ENCODE results near the gene CCBE1.
"Not testable (repeated sequence)": the region's sequence is repeated elsewhere in the genome, so short reads cannot be mapped to it uniquely, and the experiment has no call there.

Gene CCBE1

GRCh38 chr18:59536166-59536565 is 161.1 kb downstream of the CCBE1 start:
- Mint-ChIP-seq H3K4me3 (no peak overlapping the region), H3K9me3 (no peaks in the 10 kb centered on the region), H3K27me3 (peaks cover 24% of the 10 kb centered on the region), H3K4me1 (ENCODE audit: low read depth) (no peaks in the 10 kb centered on the region), H3K27ac (no peak overlapping the region), H3K36me3 (ENCODE audit: low read depth) (no peaks in the 10 kb centered on the region)
- DNase-seq = no peak

DNA sequence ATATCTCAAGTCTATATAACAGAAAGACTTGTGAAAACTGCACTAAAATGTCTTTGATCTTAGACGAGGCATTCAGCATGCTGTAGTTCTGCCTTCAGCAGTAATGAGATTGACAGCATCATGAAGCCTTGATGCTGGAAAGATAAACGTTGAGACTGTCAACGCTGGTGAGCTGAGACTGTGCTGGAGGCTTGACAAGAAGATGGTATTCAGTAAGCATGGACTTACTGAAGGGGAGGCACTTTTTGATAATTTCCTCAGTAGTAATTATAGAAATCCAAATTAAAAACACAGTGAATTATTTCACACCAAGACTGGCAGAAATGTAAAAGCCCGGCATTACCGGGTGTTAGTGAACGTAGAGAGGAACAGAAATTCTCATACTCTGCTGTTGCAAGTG is 162.2 kb downstream of the CCBE1 start:
- no peaks in the 10 kb centered on the region for H3K4me1 Mint-ChIP-seq (ENCODE audit: low read depth)
- H3K9me3 Mint-ChIP-seq = no peaks in the 10 kb centered on the region
- H3K4me3 Mint-ChIP-seq = no peak overlapping the region
- DNase-seq = no peak
- peaks cover 27% of the 10 kb centered on the region for H3K27me3 Mint-ChIP-seq
- H3K27ac Mint-ChIP-seq = no peak overlapping the region
- H3K36me3 Mint-ChIP-seq (ENCODE audit: low read depth) = no peaks in the 10 kb centered on the region

- Mint-ChIP-seq H3K4me1 (ENCODE audit: low read depth) (no peaks in the 10 kb centered on the region), H3K9me3 (peaks cover 5% of the 10 kb centered on the region), H3K36me3 (ENCODE audit: low read depth) (no peaks in the 10 kb centered on the region), H3K27me3 (peaks cover 21% of the 10 kb centered on the region), H3K4me3 (no peak overlapping the region), H3K27ac (no peak overlapping the region)
- no peak for DNase-seq
Observed at GRCh38 chr18:59528866-59529265, 168.4 kb downstream of the CCBE1 start.

DNA sequence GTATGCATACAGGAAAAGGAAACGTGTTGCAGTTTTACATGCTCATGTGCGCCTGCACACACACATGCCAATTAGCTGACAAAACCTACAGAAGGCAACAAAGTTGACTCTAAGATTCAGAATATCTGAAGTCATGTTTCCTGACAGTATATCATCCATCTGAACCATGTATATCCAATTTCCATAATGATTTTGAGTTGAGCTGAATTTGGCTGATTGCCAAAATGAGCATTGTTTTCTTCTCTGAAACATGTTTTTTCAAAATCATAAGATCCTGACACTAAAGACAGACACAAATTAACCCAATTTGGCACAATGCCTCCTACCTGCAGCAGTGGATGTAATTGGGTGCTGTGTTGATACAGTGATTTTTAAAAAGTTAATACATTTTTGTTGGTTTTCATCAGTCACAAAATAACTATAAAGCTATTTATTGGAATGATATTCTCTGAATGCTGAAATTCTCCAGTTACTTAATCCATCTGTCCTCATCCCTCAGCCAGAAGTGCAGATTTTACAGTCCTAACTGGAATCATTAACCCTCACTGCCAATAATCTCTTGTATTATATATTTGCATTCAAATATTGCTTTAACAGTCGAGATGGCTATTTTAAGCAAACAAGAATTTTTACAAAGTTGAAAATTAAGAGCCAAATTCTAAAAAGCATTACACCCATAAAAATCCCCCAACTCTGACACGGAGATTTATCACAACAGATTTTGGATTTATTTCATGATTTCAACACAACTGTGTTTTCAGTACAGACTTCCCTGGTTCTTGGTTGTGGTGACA is 176.5 kb downstream of the CCBE1 start:
- Mint-ChIP-seq H3K36me3 (ENCODE audit: low read depth) (no peaks in the 10 kb centered on the region), H3K4me3 (no peak overlapping the region), H3K4me1 (ENCODE audit: low read depth) (no peaks in the 10 kb centered on the region), H3K27me3 (no peaks in the 10 kb centered on the region), H3K9me3 (no peaks in the 10 kb centered on the region), H3K27ac (no peak overlapping the region)
- no peak for DNase-seq

DNA sequence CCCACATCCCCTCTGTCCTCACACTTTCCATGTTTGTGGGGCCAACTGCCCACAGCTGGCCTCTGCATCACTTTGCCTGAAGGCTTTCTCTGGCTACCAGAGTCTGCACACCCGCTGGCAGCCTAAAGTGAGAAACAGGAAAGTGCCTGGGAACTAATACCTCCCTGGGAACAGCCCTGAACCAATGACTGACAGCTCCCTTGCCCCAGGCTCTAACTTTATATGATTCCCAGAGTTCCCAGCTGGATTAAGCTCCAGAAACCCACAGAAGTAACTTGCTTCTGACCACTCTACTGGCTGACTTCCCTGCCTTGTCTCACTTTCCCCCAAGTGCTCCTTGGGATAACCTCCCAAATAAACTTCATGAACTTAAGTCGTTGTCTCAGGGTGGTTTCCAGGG is 178.5 kb downstream of the CCBE1 start:
- Mint-ChIP-seq H3K27me3 (no peaks in the 10 kb centered on the region), H3K36me3 (ENCODE audit: low read depth) (no peaks in the 10 kb centered on the region), H3K9me3 (no peaks in the 10 kb centered on the region), H3K4me1 (ENCODE audit: low read depth) (no peaks in the 10 kb centered on the region), H3K27ac (no peak overlapping the region), H3K4me3 (no peak overlapping the region)
- no peak for DNase-seq

GRCh38 chr18:59517446-59518165 is 179.6 kb downstream of the CCBE1 start:
- H3K27me3 Mint-ChIP-seq = peaks cover 2% of the 10 kb centered on the region
- no peak overlapping the region for H3K27ac Mint-ChIP-seq
- no peak for DNase-seq
- no peaks in the 10 kb centered on the region for H3K4me1 Mint-ChIP-seq (ENCODE audit: low read depth)
- no peak overlapping the region for H3K4me3 Mint-ChIP-seq
- no peaks in the 10 kb centered on the region for H3K36me3 Mint-ChIP-seq (ENCODE audit: low read depth)
- no peaks in the 10 kb centered on the region for H3K9me3 Mint-ChIP-seq

DNA sequence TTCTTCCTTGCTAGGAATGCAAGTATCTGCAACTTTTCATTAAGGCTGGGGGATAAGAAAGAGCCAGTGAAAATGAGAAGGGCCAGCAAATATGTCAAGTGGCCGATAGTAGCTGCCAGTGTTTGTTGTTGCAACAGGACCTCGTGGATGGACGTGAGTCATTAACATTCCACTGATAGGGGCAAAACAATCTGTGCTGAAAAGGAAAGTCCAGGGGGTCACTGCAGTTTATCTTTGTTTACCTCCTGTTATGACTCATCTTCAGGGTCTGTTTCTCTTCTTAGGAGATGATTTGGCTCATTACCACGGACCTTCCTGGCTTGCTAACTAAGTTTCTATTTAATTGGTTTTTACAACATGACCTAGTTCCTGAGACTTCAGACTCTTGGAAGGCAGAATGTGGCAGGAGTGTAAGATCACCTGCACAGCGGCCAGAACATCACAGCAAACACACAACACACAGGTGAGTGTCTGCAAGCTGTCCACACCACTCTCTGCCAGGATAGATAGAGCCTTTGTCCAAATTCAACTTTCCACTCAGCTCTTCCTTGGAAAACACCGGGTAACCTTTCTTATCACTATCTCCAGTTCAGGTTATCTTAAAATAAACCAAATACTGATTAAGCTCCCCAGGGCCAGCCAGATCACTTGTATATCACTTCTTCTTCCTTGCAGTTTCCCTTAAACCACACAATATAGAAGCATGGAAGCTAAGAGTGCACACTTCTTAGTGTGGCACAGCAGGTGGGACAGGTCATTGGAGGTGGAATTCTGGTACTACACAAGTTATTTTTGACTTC is 180.7 kb downstream of the CCBE1 start:
- Mint-ChIP-seq H3K27me3 (peaks cover 6% of the 10 kb centered on the region), H3K4me1 (ENCODE audit: low read depth) (no peaks in the 10 kb centered on the region), H3K27ac (no peak overlapping the region), H3K9me3 (no peaks in the 10 kb centered on the region), H3K4me3 (no peak overlapping the region), H3K36me3 (ENCODE audit: low read depth) (no peaks in the 10 kb centered on the region)
- no peak for DNase-seq

GRCh38 chr18:59515956-59516355 is 181.3 kb downstream of the CCBE1 start:
- H3K27me3 Mint-ChIP-seq = not testable (repeated sequence)

DNA sequence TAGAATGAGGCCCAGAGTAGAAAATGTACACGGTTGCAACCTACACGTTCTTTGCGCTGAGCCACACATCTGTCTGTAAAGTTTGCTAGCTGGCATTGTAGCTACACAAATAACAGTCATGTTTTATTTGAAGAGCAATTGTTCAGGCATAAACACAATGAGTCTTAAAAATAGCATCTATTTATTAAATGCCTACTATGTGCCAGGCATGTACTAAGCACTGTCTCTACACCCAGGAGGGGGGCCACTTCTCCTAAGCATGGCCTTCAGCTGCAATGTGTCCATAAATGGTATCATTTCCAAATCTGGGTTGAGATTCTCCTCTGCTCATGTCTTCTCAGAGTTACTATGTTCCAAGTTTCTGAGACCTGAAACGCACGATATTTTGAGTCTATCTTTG is 182.1 kb downstream of the CCBE1 start:
- peaks cover 6% of the 10 kb centered on the region for H3K27me3 Mint-ChIP-seq
- no peak overlapping the region for H3K27ac Mint-ChIP-seq
- H3K4me1 Mint-ChIP-seq (ENCODE audit: low read depth) = no peaks in the 10 kb centered on the region
- no peak for DNase-seq
- no peaks in the 10 kb centered on the region for H3K9me3 Mint-ChIP-seq
- H3K4me3 Mint-ChIP-seq = no peak overlapping the region
- H3K36me3 Mint-ChIP-seq (ENCODE audit: low read depth) = no peaks in the 10 kb centered on the region

More at GRCh38 chr18:59515956-59516355, 181.3 kb downstream of the CCBE1 start:
- not testable (repeated sequence) for H3K27ac Mint-ChIP-seq; H3K9me3 Mint-ChIP-seq; H3K4me1 Mint-ChIP-seq (ENCODE audit: low read depth); DNase-seq; H3K36me3 Mint-ChIP-seq (ENCODE audit: low read depth); H3K4me3 Mint-ChIP-seq

DNA sequence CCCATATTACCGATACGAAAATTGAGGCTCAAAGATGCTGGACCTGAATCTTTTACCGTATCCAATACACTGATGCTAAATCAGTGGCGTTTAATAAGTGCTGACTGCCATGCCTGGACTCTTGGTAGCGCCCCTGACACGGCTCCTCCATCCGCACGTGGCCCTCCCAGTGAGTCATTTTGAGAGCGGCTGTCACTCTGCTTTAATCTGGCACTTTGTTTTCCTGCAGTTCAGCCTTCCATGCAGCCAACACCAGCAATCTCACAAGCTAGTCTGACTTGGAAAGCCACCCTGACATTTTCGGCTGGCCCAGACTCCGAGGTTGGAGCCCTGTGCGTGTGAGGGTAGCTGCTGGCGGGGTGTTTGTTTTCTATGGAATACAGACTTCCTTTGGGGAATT is 183.0 kb downstream of the CCBE1 start:
- no peak for DNase-seq
- H3K36me3 Mint-ChIP-seq (ENCODE audit: low read depth) = no peaks in the 10 kb centered on the region
- no peak overlapping the region for H3K27ac Mint-ChIP-seq
- H3K27me3 Mint-ChIP-seq = peaks cover 10% of the 10 kb centered on the region
- H3K9me3 Mint-ChIP-seq = no peaks in the 10 kb centered on the region
- no peak overlapping the region for H3K4me3 Mint-ChIP-seq
- no peaks in the 10 kb centered on the region for H3K4me1 Mint-ChIP-seq (ENCODE audit: low read depth)

DNA sequence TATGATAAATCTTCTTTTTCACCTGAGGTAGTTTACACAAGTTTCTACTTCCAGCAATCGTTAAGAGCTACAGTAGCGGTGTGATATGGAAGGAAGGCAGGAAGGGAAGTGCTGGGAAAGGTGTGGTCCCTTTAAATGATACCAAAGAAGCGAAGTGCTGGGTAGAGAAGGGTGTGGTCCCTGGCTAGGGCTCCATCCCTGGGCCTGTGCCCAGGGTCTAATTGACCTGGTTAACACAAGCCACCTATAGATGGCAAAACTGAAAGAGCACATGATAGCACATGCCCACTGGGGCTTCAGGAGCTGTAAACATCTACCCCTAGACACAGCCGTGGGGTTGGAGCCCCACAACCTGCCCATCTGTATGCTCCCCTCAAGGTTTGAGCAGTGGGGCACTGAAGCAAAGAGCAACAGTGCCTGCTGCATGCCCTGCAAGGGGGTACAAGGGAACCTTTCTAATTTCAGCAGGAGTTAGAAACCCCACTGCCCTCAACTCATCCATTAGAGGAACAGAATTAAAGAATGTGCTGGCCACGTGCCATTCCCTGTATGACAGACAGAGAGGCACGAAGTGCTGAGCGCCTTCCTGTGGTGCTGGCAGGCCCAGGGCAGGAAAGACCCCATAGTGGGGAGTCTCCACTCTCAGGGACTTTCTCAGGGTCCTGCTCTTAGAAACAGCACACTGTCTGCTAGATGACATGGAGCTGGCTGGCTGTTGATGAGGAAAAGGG is 185.0 kb downstream of the CCBE1 start:
- Mint-ChIP-seq H3K9me3 (no peaks in the 10 kb centered on the region), H3K4me3 (no peak overlapping the region), H3K27me3 (peaks cover 10% of the 10 kb centered on the region), H3K4me1 (ENCODE audit: low read depth) (no peaks in the 10 kb centered on the region), H3K36me3 (ENCODE audit: low read depth) (no peaks in the 10 kb centered on the region), H3K27ac (no peak overlapping the region)
- no peak for DNase-seq

DNA sequence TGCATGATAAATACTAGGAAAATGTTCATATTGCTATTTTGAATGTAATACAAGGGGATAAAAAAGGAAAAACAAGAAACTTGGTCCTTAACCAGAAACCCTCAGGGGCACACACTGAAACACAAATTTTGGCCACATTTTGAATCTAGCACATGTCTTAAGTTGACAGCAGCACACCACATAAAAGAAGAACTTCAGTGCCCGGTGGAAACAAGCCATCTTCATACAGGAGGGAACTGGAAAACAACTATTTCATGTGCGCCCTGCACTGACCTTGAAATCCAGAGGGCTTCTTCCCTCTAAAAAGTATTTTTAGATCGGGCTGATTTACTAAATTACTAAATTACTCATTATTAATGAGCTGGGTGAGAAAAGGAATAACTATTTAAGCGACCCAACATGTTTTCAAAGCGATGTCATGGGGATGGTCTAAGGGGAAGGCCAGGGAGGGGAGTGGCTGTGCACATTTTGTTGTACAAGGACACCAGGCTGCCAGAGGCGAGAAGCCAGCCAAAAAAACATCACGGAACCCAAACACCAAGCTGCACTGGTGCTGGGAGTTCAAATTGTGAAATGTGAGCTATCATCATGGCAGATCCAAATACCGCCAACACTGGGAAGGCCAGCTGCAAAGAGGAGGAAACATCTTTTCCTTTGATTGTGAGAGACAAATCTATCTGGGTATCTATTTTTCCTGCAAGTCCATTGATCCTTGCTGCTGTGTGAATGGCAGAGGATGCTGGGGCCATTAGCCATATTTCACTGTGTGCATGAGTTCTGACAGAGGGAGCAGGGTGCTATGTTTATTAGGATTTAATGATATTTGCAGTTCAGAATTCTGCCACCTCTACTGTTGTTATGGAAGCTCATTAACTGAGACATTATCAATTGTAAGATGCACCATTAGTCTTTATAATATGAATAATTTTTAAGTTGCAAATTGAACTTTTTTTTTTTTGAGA is 187.5 kb downstream of the CCBE1 start:
- Mint-ChIP-seq H3K9me3 (no peaks in the 10 kb centered on the region), H3K36me3 (ENCODE audit: low read depth) (no peaks in the 10 kb centered on the region), H3K4me1 (ENCODE audit: low read depth) (no peaks in the 10 kb centered on the region), H3K27ac (no peak overlapping the region), H3K4me3 (no peak overlapping the region), H3K27me3 (peaks cover 10% of the 10 kb centered on the region)
- DNase-seq = no peak

DNA sequence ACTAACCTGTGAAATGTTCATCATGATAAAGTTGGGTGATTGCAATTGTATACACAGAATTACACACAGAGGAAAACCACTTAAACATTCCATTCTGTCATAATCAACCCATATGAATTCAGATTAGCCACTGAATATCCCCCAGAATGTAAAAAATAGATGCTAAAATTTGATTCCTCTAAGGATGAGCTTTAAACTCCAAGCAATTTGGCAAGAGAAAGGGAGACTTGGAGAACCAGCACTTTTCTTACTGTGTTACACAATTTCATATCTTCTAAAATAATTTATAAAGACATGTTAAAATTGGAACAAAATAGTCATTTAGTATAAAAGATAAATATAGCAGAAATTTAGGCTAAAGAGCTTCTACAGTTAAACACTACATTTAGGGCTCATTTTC is 191.9 kb downstream of the CCBE1 start:
- H3K4me1 Mint-ChIP-seq (ENCODE audit: low read depth) = no peaks in the 10 kb centered on the region
- H3K4me3 Mint-ChIP-seq = no peak overlapping the region
- peaks cover 8% of the 10 kb centered on the region for H3K27me3 Mint-ChIP-seq
- no peaks in the 10 kb centered on the region for H3K36me3 Mint-ChIP-seq (ENCODE audit: low read depth)
- H3K27ac Mint-ChIP-seq = no peak overlapping the region
- H3K9me3 Mint-ChIP-seq = no peaks in the 10 kb centered on the region
- no peak for DNase-seq
